Left ventricle myocardium inferior (tissue), 1 donor: Measurements from ENCODE around the gene PRAC1. TPM values are rescaled to one million over a fixed set of nuclear protein-coding genes. Genes with fewer than 3 reads are reported as not detected.

Source experiments
- DNase-seq: peaks from one replicate; pipeline ENCODE4 v3.0.0-alpha.2; 2020
- H3K27ac ChIP-seq: fragments of 200-600 bp; replicated peaks from 2 replicates; pipeline ENCODE4 v1.8.0; 2021
- H3K27me3 ChIP-seq: fragments of 200-600 bp; 2 replicates; pipeline ENCODE4 v1.8.0; 2021; ENCODE audit warnings: low read depth
- H3K36me3 ChIP-seq: fragments of 200-600 bp; 2 replicates; pipeline ENCODE4 v1.8.0; 2021
- H3K4me1 ChIP-seq: fragments of 200-600 bp; 2 replicates; pipeline ENCODE4 v1.8.0; 2021
- H3K4me3 ChIP-seq: fragments of 200-600 bp; 2 replicates; pipeline ENCODE4 v1.8.0; 2021; ENCODE audit warnings: mild to moderate bottlenecking, moderate library complexity
- H3K9me3 ChIP-seq: fragments of 200-600 bp; replicated peaks from 2 replicates; pipeline ENCODE4 v1.8.0; 2021
- intact Hi-C: fragments of 100-400 bp; cut with micrococcal nuclease; formaldehyde crosslinking; loops from one replicate; pipeline ENCODE4 v1.11.0; 2022
- total RNA-seq: library from RNA; stranded (reverse); fragmentation: NEBNext Ultra II Directional; extraction: Animal tissue kit (Norgen Biotek cat#: 25700); gene quantifications from one replicate; pipeline ENCODE4 v1.2.1, GENCODE V29; 2021
- TF ChIP-seq, protein P1 (sequence below): fragments of 200-600 bp; IDR thresholded peaks from 2 replicates; pipeline ENCODE4 v1.8.0; 2021; ENCODE audit warnings: antibody characterized with exemption, mild to moderate bottlenecking, borderline replicate concordance
- donor health status: DM: no; HTN: yes; CAD: no; lungs with severe emphysema.

PRAC1 gene
- total RNA-seq, 1 donor from 2014 or later: not detected

DNA sequence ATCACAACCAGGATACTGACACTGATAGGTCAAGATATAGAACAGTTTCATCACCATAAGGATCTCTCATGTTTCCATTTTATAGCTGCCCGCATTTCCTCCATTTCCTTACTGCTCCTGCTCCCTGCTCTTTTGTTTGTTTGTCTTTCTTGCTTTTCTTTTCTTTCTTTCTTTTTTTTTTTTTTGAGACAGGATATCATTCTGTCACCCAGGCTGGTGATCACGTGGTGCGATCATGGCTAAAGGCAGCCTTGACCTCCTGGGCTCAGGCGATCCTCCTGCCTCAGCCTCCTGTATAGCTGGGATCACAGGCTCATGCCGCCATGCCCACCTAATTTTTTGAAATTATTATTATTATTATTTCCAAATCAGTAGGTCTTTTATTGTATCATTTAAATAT, 31.7 kb downstream of the PRAC1 start:
- Histone ChIP-seq H3K9me3 (peaks cover 8% of the 10 kb centered on the region), H3K4me3 (no peak overlapping the region), H3K27me3 (peaks cover 81% of the 10 kb centered on the region), H3K36me3 (no peaks in the 10 kb centered on the region), H3K27ac (no peak overlapping the region), H3K4me1 (no peaks in the 10 kb centered on the region)
- DNase-seq: no peak
- intact Hi-C loops: no loop called here
- TF ChIP-seq, protein P1, sequence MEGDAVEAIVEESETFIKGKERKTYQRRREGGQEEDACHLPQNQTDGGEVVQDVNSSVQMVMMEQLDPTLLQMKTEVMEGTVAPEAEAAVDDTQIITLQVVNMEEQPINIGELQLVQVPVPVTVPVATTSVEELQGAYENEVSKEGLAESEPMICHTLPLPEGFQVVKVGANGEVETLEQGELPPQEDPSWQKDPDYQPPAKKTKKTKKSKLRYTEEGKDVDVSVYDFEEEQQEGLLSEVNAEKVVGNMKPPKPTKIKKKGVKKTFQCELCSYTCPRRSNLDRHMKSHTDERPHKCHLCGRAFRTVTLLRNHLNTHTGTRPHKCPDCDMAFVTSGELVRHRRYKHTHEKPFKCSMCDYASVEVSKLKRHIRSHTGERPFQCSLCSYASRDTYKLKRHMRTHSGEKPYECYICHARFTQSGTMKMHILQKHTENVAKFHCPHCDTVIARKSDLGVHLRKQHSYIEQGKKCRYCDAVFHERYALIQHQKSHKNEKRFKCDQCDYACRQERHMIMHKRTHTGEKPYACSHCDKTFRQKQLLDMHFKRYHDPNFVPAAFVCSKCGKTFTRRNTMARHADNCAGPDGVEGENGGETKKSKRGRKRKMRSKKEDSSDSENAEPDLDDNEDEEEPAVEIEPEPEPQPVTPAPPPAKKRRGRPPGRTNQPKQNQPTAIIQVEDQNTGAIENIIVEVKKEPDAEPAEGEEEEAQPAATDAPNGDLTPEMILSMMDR: no peak

DNA sequence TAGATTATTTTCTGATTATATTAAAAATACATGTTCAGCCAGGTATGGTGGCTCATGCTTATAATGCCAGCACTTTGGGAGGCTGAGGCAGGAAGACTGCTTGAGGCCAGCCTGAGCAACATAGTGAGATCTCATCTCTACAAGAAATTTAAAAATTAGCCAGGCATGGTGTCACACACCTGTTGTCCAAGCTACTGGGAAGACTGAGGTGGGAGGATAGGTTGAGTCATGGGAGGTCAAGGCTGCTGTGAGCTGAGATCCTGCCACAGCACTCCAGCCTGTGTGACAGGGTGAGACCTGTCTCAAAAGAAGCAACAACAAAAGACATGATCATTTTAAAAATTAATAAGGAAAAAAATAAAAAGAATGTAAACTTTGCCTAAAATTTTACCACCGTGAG, 40.7 kb downstream of the PRAC1 start:
- Histone ChIP-seq H3K9me3 (no peaks in the 10 kb centered on the region), H3K4me3 (no peak overlapping the region), H3K27me3 (peaks cover 96% of the 10 kb centered on the region), H3K27ac (no peak overlapping the region), H3K36me3 (no peaks in the 10 kb centered on the region), H3K4me1 (peaks cover 5% of the 10 kb centered on the region)
- intact Hi-C loops: no loop called here
- no peak for DNase-seq
- TF ChIP-seq, protein P1: no peak

DNA sequence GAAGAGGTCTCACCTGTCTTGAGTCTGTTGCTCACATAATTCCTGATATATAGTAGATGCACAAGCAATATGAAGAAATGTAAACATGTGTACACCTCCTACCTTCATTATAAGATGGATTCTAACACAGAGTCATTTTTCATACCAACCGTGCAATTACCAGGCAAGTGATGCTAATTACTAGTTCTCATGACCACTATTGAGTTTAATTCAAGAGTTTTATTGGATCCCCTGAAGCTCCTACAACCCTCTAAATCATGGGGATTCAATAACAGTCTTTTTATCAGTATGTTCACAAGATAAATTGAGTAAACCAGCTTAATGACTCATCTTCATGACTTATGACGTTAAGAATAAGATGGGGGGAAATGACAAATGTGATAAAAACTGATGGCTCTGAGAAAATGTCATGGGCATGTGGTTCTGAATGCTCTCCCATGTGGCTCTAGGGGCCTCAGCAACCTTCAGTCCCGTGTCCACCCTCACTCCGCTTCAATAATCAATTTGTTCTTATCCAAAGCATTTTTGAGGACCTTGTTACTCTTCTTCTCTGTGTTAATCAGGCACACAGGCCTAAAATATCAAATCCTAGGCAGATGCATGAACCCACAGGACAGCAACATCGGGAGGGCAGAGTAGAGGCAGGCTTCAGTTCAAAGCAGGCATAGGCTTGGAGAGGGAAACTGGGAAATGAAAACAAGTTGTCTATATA, 42.8 kb downstream of the PRAC1 start:
- Histone ChIP-seq H3K27ac (no peak overlapping the region), H3K36me3 (no peaks in the 10 kb centered on the region), H3K4me3 (no peak overlapping the region), H3K27me3 (peaks cover 97% of the 10 kb centered on the region), H3K4me1 (peaks cover 5% of the 10 kb centered on the region), H3K9me3 (no peaks in the 10 kb centered on the region)
- TF ChIP-seq, protein P1: no peak
- DNase-seq: no peak
- intact Hi-C loops: loop anchor here (10.0 kb wide), 2 partner anchors 205 to 355 kb away; no protein-coding TSS in a partner anchor

DNA sequence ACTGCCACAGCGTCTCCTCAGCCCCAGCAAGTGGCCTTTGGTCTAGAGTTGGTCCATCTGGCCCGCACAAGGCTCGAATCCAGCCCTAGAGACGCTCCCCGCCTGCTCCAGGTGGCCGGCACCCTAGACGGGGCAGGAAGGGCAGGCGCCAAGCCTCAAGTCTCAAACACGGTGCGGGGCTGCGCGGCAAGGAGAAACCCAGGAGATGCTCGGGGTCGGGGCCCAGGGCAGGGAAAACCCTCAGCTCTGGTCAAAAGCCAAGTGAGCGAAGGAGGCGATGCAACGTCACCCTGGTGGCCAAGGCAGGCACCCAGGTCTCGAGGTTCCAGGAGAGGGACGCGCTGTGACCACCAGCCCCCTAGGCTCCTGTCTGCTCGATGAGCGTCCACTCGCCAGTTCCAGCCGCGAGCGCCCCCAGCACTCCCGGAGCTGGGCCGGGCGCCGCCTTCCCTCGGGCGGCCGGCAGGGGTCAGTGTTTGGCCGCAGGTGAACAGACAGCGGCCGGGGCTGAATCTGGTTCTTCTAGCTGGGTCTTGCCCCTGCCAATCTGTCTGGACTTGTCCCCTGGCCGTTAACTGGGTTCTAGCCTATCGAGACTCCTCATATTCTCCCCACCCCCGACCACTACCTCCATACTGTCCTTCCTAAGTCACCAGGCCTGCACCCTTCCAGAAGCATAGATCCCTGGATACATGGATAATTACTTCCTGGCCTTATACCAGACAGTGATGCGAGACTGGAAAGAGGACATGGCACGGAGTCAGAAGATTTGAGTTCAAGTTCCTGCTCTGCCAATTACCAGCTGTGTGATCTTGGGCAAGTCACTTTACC, 44.0 kb downstream of the PRAC1 start:
- no peak overlapping the region for H3K27ac ChIP-seq
- peak; percentile 53 for DNase-seq
- peaks cover 5% of the 10 kb centered on the region for H3K4me1 ChIP-seq
- TF ChIP-seq, protein P1: peak; percentile 93
- no peaks in the 10 kb centered on the region for H3K9me3 ChIP-seq
- intact Hi-C loops: loop anchor here (10.0 kb wide), 2 partner anchors 206 to 356 kb away; no protein-coding TSS in a partner anchor
- no peak overlapping the region for H3K4me3 ChIP-seq
- no peaks in the 10 kb centered on the region for H3K36me3 ChIP-seq
- H3K27me3 ChIP-seq: peaks cover 100% of the 10 kb centered on the region

DNA sequence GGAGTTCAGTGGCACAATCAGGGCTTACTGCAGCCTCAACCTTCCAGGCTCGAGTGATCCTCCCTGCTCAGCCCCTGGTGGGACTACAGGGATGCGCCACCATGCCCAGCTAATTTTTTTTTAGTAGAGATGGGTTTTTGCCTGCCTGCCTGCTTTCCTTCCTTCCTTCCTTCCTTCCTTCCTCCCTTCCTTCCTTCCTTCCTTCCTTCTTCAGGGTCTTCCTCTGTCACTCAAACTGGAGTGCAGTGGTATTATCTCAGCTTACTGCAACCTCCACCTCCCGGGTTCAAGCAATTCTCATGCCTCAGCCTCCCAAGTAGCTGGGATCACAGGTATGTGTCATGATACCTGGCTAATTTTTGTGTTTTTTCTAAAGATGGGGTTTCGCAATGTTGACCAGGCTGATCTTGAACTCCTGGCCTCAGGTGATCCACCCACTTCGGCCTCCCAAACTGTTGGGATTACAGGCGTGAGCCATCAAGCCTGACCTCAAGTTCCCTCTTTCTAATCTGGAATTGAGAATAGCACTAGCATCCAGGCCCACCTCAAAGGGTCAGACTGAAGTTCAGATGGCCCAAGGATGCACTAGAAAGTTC, 45.3 kb downstream of the PRAC1 start:
- H3K27me3 ChIP-seq: peaks cover 100% of the 10 kb centered on the region
- DNase-seq: no peak
- TF ChIP-seq, protein P1: no peak
- no peaks in the 10 kb centered on the region for H3K36me3 ChIP-seq
- H3K27ac ChIP-seq: no peak overlapping the region
- intact Hi-C loops: loop anchor here (10.0 kb wide), 2 partner anchors 208 to 358 kb away; no protein-coding TSS in a partner anchor
- H3K4me3 ChIP-seq: no peak overlapping the region
- peaks cover 6% of the 10 kb centered on the region for H3K4me1 ChIP-seq
- H3K9me3 ChIP-seq: no peaks in the 10 kb centered on the region
